ENCODE measurements around the gene SPRR2D.

Gene SPRR2D

DNA sequence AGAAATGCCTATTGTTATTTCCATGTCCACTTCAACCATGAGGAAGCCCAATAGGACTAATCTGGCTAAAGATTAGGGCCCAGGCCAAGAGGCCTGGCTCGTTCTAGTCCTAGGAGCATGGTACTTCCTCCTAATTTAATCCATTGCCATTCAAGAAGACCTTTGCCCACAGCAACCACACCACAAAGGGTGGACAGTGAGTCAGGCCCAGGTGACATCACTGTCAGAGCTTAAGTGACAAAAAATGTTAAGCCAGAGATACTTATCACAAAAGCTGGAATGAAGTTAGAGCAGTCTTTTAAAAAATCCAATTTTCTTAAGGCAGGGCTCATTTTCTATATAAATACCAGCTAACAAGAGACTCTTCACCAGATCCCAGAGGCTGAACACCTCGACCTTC lies 39.5 kb downstream of the SPRR2D start, which contains the start of gene SPRR3:
TSS of gene SPRR3 (plus strand) at position 368 of the 400 bp plus-strand sequence. CDS start 1,272 bp downstream, outside the sequence.
- DNase-seq: no peak

DNA sequence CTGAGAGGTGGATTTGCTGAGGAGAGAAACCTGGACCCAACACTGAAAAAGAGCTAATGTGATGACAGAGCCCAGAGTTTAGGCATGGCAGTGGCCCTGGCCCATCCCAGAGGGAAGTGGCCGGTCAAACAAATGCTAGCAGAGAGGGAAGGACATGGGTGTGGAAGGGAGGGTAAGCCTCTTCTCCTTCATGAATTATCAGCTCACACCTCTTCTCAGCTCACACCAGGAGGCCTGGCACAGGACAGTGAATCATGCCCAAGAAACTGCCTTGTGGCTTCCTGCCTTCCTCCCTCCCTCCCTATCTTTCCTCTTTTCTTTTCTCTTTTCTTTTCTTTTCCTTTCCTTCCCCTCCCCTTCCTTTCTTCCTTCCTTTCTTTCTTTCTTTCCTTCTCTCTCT lies 40.6 kb downstream of the SPRR2D start:
- no peak for DNase-seq

DNA sequence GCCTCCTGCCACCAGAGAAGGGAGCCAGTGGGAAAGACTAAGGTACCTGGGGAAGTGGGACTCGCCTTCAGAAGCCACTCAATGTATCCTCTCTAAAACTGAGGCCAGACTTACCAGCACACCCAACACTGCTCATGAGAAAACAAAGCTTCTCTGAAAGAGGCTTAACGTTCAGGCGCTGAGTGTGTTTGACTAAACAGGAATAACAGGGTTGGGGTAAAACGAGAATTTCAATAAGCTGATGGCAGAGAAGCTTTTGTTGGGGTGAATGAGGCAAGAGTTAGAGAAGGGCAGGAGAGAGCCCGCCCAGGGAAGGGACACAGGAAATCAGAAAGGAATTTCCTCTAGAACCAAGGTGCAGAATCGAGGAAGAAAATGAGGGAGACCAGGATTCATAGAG lies 41.1 kb downstream of the SPRR2D start:
- no peak for DNase-seq

DNA sequence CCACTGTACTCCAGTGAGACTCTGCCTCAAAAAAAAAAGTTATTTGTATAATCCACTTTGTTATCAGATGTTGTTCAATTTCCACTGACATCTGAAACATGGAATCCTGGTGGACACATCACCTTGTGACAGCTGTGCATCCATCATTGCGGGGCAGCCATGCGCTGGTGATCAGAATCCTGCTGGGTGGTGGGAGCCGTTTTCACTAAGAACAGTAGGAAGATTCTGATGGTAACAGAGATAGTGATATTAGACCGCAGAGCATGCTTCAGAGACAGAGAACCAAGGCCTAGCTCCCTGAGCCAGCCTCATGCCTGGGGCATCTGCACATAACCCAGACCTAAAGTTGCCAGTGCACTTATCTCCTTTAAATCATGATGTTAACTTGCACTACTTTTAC lies 42.4 kb downstream of the SPRR2D start:
- DNase-seq: no peak

DNA sequence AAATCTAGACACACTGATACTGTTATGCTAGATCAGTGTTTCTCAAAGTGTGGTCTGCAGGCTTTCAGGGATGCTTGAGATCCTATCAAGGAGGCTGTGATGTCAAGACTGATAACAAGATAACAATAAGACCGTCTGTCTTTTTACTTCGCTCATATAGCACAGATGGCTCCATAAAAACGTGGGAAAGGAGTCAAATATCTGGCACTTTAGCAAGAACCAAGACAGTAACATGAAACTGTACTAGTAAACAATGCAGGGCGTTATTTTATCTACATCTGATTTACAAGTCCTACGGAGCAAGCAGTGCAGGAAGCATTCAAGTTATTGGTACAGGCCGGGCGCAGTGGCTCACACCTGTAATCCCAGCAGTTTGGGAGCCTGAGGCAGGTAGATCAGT lies 43.0 kb downstream of the SPRR2D start:
- no peak for DNase-seq

DNA sequence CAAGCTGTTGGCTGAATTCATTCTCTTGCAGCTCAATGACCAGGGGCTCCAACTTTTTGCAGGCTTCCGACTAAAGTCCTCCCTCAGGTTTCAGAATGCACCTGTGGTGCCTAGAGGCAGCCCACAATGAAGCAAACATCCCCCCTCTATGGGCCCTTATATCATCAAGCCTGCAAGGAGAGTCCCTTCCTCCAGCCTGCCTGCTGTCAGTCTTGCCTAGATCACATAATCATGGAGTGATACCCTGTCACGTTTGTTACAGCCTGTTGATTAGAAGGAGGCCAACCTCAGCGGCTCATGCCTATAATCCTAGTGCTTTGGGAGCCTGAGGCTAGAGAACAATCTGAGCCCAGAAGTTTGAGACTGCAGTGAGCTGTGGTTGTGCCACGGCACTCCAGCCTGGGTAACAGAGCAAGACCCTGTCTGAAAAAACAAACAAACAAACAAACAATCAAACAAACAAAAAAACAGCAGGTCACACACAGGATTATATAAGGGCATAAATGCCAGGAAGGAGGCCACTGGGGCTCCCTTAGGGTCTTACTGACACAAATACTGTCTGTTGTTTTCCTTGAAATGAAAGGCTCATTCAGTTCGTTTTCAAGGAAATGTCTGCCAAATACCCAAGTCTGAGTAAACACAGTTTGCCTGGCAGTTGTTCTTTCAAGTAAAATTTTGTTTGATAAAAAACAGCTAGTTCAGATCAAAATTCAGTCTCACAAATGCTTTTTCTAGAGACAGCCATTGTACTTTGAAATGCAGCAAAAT lies 44.1 kb downstream of the SPRR2D start:
- DNase-seq: no peak

DNA sequence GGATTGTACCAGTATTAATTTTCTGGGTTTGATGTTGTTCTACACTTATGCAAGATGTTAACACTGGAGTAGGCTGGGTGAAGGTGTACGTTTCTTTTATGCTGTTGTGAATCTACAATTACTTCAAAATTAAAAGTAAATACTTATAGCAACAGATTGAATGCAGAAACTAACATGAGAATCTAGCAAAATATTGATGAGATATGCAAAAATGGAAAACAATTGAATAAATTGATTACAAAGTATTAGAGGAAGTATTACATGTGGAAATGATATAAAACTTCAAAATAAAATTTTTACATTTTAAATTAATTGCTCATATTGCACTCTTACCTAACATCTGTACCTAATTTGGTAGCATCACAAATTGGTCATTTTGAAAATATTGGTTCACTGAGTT lies 45.1 kb downstream of the SPRR2D start:
- no peak for DNase-seq

DNA sequence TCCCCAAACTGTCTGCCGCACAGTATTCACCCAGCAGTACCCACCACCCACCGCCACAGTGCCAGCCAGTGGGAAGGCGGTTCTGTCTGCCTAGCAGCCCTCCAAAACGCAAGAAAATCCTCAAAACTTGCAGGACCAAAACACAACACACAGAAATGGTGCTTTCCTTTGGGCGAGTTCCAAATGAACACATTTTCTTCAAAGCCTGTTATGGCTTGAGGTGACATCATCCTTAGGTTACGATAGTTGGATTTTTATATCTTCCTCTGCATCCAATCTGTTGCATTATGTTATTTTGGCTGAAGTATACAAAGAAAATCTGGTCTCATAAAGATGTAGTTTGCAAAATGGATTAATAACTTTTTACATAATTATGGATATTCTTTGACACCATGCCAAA lies 47.7 kb downstream of the SPRR2D start:
- no peak for DNase-seq

Measured in activated CD4-positive, alpha-beta T cell treated with anti-CD3 and anti-CD28 coated beads, Interleukin-10, Interleukin-2, amounts not matched to agents 100 ng/mL and 50 ng/mL, durations not matched to agents 16 hours and 8 hours (primary cell).